Putamen (tissue), 1 donor: ENCODE results near the gene ELP4.
A peak's percentile ranks its signal among the peaks of the same experiment; 100 is the strongest.
"Not testable (repeated sequence)": the region's sequence is repeated elsewhere in the genome, so short reads cannot be mapped to it uniquely, and the experiment has no call there.

ENCODE experiments used
- DNase-seq: peaks from one replicate; pipeline ENCODE4 v3.0.0-alpha.2; 2016; ENCODE audit warnings: low spot score

ELP4 gene, protein sequence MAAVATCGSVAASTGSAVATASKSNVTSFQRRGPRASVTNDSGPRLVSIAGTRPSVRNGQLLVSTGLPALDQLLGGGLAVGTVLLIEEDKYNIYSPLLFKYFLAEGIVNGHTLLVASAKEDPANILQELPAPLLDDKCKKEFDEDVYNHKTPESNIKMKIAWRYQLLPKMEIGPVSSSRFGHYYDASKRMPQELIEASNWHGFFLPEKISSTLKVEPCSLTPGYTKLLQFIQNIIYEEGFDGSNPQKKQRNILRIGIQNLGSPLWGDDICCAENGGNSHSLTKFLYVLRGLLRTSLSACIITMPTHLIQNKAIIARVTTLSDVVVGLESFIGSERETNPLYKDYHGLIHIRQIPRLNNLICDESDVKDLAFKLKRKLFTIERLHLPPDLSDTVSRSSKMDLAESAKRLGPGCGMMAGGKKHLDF

DNA sequence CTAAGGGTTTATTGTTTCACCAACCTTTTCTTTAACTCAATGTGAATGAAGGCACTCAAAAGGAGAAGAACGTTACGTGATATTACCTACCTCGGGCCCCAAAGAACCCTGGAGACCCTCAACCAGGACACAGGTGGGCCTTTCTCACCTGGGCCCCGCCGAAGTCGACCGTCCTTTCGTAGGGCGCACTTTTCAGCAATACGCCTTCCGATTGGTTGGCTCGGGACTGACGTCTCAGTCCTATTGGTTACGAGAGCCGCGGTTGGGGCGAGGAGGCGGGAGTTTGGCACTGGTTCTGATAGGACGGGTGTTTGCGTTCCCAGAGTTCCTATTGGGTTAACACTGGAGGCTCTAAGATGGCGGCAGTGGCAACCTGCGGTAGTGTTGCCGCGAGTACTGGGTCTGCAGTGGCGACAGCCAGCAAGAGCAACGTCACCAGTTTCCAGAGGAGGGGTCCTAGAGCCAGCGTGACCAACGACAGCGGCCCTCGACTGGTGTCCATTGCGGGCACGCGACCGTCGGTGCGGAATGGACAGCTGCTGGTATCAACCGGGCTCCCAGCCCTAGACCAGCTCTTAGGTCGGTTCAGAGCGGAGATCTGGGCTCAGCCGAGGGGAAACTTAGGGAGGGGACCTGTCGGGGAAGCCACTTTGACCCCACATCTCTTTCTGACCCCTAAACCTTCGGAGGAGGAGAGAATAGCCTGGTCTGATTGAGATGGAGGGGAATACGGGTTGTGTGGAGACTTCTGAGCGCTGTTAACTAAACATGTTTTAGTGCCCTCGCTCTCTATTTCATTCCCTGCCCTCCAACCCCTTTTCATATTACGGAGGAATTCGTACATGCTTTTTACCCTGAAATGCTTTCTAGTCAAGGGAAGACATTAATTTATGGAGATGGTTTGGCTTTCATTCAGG lies at the start of gene ELP4, which contains the start of gene IMMP1L:
Gene ELP4 (plus strand): TSS at position 339 of the 917 bp plus-strand sequence. CDS start 18 bp downstream, at position 357.
Gene IMMP1L (minus strand): TSS at position 194 of the 917 bp plus-strand sequence. CDS start 46,346 bp downstream, outside the sequence.
- peak; percentile 97 for DNase-seq

DNA sequence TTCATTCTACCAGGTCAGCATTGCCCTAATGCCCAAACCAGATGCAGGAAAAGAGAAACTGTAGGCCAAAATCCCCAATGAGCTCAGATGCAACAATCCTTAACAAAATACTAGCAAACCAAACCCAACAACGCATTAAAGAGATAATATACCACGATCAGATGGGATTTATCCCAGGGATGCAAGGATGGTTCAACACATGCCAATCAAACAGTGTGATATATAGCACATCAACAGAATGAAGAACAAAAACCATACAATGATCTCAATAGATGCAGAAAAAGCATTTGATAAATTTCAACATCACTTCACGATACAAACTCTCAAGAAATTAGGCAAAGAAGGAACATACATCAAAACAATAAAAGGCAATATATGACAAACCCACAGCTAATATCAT lies 45.1 kb upstream of the ELP4 start:
- no peak for DNase-seq

DNA sequence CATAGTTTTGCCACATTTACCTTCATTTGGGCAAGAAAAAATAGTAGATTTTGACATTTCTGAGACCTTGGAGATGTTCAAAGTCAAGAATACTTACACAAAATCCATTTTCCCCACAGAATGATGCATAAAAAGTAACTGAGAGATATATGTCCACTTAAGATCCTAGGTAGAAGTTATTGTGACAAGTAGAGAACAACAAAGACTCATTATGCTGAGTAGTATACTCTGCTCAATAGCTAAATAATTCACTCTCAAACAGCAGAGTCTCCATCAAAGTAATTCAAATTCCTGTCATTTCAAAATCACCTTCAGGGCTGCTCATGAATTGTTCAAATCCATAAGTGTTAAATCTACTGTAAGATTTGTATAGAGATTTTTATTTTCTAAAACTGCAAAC lies 35.5 kb upstream of the ELP4 start:
- no peak for DNase-seq

DNA sequence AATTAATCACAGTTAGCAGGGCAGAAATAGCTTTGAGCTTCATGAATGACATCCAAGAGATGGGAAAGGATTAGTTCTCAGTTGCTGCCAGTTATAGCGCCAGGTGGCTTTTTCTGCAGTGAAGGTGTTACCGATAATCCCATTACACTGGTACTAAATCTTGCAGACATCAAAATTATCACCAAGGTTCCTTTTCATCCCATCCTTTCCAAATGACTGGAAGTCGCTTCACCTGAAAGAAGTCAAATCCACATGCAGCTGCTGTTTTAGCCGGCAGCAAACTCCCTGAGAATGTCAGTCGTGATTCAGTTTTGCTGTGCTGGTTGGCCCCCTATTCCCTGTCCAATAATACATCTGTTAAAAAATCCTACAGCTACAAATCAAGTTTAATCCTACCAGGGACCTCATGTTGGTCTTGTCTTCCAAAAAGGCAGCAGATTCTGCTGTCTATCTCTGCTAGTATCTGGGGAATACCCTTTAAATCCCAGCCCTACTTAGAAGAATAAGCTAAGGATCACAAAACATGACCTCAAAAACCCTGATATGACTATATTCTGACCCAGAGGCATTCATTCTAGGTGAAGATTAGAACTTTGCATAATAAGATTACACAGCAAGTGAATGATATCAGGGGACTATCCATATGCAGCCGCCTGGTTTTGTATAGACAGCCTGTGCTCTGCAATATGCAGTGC lies 31.9 kb upstream of the ELP4 start:
- no peak for DNase-seq

DNA sequence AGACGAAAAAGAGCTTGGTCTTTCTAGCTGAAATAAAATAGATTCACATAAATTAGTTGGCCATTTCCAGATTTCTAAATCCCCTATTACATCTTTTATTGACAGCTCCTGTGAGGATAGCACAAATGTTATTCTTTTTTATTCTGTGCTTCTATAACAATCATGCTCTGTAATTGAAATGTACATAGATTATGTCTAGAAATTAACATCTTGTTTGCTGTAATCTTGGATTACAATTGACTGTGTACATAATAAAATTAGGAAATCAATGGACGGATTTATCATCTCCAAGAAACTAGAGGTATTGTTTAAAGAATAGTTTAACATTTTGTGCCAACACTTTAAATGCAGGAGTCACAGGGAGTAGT lies 31.4 kb upstream of the ELP4 start:
- DNase-seq: no peak

DNA sequence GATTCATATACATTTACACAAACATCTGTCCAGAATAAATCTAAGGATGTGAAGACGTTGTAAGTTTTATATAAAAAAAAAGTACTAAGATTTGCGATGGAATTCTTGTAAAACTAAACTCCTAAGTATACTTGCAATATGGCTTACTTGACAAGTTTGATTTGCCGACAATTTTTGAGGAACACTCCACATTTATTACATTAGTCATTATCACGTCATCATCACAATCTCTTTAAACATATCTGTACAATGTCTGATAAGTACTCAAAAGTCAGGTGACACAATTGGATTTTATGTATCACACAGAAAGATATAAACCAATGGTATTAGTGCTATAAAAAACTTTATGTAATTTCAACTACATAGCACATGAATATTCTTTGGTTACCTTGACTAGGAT lies 30.5 kb upstream of the ELP4 start:
- DNase-seq: no peak

DNA sequence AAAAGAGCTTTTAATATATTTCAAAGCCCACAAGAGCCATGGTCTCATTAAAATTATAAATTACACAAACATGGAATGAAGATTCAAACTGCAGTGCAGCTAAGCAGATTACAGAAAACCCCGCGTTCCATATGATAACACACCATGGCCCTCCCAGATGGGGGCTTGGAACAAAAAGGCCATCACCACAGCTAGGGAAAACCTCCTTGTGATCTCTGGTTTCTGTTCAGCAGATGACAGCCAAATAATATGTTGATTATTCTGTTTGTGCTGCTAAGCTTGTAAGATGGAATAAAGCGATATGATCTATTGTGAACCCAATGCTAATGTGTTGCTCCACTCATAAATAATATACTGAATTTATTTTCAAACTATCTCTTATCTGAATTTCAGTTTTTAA lies 28.6 kb upstream of the ELP4 start:
- no peak for DNase-seq

DNA sequence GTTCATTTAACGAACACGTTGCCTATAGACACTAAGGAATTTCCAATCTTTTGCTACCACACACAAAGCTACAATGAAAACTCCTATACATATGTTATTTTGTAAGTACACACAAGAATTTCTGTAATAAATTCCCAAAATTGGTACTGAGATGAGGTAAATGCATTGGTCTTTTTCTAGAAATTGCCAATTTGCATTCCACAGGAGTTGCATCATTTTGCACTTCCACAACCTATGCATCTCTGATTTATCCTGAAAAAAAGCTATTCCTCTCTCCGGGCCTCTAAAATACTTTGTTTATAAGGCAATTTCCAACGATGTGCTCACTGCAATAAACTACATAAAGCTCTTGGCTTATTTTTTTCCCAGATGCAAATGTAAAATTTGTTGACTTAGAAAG lies 25.1 kb upstream of the ELP4 start:
- DNase-seq: no peak

DNA sequence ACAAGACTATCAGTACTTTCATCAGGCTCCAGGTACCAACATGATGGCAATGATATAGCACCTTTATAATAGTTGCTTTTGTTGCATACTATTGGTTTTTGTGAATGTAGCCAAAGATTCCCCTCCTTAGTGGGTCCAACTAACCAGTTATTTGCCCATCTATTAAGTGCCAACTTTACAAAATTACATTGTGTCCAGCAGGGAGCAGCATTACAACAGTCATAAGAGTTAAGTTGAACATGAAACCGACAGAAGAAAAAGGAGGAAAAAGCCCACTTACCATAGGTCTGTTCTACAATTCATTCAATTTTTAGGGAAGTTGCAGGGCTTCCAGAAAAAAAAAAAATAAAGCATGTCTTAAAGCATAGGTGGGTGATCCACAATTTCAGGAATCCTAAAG lies 21.7 kb upstream of the ELP4 start:
- peak; percentile 19 for DNase-seq

DNA sequence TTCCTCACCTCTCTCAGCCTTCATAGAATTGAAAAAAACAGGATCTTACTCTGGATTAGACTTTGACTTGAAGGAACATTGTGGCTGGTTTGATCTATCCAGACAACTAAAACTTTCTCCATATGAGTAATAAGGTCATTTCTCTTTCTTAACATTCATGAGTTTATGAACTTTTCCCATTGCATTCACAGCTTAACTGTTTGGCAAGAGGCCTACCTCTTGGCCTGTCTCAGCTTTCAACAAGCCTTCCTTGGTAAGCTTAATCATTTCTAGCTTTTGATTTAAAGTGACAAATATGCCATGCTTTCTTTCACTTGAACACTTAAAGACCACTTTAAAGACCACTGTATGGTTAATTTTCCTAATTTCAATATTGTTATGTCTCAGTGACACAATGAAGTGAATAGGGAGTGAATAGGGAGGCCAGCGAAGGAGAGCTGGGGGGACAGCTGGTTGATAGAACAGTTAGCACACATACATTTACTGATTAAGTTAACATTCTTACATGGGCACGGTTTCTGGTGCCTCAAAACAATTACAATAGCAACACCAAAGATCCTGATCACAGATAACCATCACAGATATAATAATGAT lies 17.1 kb upstream of the ELP4 start:
- DNase-seq: no peak

DNA sequence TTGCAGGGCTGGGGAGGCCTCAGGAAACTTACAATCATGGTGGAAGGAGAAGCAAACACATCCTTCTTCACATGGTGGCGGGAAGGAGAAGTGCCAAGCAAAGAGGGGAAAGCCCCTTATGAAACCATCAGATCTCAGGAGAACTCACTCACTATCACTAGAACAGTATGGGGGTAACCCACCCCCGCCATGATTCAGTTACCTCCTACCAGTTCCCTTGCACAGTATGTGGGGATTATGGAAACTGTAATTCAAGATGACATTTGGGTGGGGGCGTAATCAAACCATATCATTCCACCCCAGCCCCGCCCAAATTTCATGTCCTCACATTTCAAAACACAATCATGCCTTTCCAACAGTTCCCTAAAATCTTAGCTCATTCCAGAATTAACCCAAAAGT lies 16.3 kb upstream of the ELP4 start:
- peak; percentile 40 for DNase-seq

DNA sequence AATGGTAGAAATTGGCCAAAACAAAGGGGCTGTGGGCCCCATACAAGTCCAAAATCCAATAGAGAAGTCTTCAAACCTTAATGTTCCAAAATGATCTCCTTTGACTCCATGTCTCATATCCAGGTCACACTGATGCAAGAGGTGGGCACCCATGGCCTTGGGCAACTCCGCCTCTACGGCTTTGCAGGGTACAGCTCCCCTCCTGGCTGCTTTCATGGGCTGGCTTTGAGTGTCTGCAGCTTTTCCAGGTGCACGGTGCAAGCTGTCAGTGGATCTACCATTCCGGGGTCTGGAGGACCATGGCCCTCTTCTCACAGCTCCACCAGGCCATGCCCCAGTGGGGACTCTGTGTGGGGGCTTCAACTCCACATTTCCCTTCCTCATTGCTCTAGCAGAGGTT lies 15.8 kb upstream of the ELP4 start:
- not testable (repeated sequence) for DNase-seq

DNA sequence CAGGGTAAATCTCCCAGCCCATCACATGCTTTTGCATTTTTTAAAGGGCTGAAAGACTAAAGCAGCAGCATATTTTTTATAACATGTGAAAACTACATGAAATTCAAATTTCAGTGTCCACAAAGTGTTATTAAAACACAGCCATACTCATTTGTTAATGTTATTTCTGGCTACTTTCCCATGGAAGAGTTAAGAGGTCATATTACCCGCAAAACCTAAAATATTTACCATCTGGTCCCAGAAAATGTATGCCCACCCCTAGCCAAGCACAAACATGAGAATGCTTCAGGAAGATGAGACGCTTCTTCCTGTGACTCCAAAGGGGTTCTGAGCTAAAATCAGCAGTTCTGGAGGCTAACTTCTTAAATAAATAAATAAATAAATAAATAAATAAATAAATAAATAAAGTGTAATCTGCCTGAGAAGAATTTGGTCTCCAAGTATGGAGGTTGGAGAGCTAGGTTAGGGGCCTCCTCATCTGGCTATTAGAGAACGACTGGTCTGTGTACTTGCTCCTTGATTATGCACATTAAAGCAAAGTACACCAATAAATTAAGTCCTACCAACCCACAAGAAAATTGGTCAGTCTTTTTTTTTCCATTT lies 9.9 kb upstream of the ELP4 start:
- no peak for DNase-seq

DNA sequence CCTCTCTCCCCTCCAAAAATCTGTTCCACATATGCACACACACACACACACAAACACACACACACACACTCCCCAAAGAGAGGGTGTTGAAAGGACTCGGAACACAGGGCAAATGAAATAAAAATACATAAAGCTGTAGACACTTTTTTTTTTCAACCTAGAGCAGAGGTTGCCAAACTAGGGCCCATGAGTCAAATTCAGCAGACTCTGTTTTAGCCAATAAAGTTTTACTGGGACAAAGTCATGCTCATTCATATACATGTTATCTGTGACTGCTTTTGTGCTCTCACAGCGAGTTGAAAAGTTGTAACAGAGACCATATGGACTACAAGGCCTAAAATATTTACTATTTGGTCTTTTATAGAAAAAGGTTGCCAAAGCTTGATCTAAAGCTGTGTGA lies 9.0 kb upstream of the ELP4 start:
- no peak for DNase-seq

DNA sequence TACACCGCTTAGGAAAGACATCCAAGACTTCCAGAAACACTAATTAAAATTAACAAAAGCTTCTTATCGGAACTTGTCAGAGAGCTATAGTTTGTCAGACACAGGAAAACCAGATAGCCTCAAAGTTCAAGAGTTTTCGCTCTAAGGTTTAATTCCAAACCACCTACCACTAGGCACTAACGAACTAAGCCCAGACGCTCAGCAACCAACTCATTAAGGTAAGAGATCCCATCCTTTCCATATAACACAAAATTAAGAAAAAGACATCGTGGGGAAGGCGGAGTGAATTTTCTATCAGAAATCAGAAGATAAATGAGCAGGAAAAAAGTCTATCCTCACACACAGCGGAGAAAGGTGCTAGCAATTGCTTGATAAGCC lies 527 bp upstream of the ELP4 start:
- no peak for DNase-seq

DNA sequence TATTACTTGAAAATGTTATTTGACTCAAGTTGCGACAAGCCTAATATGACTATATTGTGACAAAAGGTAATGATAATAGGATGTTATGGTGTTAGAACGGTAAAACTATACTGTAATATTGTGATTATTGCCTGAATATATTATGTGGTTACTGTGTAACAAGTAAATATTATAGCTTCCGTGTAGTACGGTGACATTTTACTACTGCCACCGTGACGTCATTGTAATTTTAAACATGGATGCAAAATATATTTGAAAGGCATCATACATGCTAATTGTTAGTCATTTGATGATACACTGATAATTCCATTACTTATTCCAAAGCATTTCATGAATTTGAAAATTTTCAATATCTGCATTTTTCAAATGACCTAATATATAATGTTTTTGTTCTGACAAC lies 2.5 kb downstream of the ELP4 start:
- DNase-seq: no peak

DNA sequence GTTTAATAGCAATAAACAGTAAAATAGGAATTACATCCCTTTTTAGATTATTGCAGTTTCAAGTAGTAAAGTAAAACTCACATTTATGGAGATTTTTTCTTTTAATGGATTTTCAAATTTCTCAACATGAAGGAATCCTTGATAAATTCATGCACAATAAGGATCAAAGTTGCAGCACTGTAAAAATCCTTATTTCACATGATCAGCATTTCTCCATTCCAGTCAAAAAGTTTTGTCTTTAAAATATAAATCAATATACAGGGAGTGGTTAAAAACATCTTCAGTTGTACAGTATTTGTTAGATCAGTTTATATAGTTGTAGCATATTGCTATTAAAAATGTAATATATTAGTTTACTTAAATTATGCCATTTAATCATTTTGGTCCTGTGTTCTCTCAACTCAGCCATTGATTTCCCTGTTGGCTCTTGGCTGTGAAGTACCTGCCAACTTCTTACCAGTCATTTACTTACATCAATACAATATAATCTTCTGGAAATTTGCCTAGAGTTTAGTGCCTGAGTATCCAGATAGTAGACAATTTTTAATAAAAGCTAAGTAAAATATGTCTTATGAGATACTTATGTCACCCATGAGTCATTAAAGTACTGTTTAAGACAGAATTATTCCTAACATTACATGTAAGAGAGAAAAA lies 12.1 kb downstream of the ELP4 start:
- no peak for DNase-seq

DNA sequence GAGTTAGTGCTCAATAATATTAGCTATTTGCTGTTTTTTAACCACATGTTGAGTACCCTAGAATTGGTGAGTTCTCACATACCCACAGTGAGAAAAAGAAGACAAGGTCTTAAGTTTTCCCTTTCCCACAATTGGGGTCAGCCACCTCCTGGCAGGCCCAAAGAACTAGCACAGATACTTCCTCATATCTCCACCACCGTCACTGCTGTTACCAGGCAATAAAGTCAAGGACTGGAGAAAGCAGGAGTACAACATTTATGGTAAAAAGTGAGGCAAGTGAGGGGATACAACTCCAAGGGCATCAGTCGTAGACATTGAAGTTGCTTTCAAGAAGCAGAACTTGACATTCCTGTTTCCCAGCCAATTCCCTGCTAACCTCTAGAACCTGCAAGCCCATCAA lies 19.6 kb downstream of the ELP4 start:
- DNase-seq: no peak

DNA sequence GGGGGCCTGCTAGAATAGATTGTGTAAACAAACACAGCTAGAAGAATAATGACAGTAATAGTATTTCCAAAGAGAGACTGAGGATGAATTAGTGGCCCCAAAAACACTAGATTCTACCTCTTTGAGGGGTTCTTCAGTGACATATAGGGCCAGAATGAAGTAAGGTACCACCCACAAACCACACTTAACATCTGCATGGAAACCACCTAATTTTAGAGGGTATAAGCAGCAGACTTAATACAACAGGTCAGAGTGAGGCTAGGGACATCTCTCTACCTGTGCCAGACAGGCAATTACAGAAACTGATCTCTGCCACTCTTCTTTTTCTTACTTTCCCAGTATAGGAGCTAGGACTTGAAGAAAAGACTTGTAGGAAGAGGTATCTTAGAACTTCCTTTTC lies 20.1 kb downstream of the ELP4 start:
- DNase-seq: no peak

DNA sequence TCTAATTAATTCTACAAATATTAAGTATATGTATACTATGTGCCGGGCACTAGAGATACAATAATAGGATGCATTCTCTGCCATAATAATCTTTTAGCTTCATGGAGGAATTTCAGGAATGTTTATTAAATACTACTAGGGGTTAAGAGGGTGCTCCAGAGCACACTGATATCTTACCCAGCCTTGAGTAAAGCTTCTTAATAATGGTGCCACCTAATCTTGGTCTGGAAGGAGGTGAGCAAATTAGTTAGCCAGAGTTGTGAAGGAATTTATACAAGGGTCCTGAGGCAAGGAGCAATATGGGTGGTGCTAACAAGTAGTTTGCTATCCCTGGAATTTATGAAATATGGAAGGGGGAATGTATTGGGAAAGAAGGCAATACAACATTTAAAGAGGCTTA lies 21.7 kb downstream of the ELP4 start:
- no peak for DNase-seq

DNA sequence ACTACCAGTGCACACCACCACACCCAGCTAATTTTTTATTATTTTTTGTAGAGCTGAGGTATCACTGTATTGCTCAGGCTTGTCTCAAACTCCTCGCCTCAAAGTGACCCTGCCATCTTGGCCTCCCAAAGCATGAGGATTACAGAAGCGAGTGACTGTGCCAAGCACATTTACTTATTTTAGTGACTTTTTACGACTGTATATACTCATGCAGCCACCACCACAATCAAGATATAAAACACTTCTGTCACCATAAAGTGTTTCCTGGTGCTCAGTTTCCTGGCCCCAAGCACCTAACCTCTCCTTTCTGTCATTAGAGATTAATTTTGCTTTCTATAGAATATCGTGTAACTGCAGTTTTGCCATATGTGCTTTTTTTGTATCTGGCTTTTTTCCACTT lies 25.9 kb downstream of the ELP4 start:
- DNase-seq: no peak
